Activated CD4-positive, alpha-beta T cell treated with anti-CD3 and anti-CD28 coated beads for 24 hours (primary cell): ENCODE results near the gene RGS17.
"Not testable (repeated sequence)": the region's sequence is repeated elsewhere in the genome, so short reads cannot be mapped to it uniquely, and the experiment has no call there.

ENCODE experiments used
- DNase-seq, 2 donors: peaks; one replicate each; pipeline ENCODE4 v3.0.0-alpha.2; 2020; ENCODE audit warnings: low read depth in 2 of 2

Gene RGS17

GRCh38 chr6:153032255-153032882 is 98.7 kb downstream of the RGS17 start:
- no peak for DNase-seq

GRCh38 chr6:153031335-153031955 is 99.6 kb downstream of the RGS17 start:
- no peak for DNase-seq

- no peak for DNase-seq
Observed at GRCh38 chr6:153028963-153029362, 102.1 kb downstream of the RGS17 start.

GRCh38 chr6:153028286-153028685 is 102.8 kb downstream of the RGS17 start:
- DNase-seq: no peak

GRCh38 chr6:153027480-153027879 is 103.6 kb downstream of the RGS17 start:
- no peak for DNase-seq

GRCh38 chr6:153024709-153025017 is 106.4 kb downstream of the RGS17 start:
- no peak for DNase-seq

- peak in 1 of 2 donors; percentile 27 for DNase-seq
Observed at GRCh38 chr6:153023977-153024708, 106.9 kb downstream of the RGS17 start.

GRCh38 chr6:153018355-153018754 is 112.7 kb downstream of the RGS17 start:
- no peak for DNase-seq

GRCh38 chr6:153016846-153017245 is 114.2 kb downstream of the RGS17 start:
- no peak for DNase-seq

GRCh38 chr6:153015094-153015640 is 115.9 kb downstream of the RGS17 start:
- no peak for DNase-seq

- no peak for DNase-seq
Observed at GRCh38 chr6:153013438-153013837, 117.6 kb downstream of the RGS17 start.

- DNase-seq: no peak
Observed at GRCh38 chr6:153012856-153013255, 118.2 kb downstream of the RGS17 start.

GRCh38 chr6:153003366-153003690 is 127.8 kb downstream of the RGS17 start:
- DNase-seq: no peak

GRCh38 chr6:153002613-153003365 is 128.3 kb downstream of the RGS17 start, which contains the start of gene MTRF1L:
Gene MTRF1L (minus strand): TSS chr6:153002709. CDS start chr6:153002685, 24 bp downstream.
- peak; percentile 83 to 84 for DNase-seq

- no peak for DNase-seq
Observed at GRCh38 chr6:153001767-153002612, 129.1 kb downstream of the RGS17 start.

- not testable (repeated sequence) for DNase-seq
Observed at GRCh38 chr6:153000790-153001189, 130.3 kb downstream of the RGS17 start.

- DNase-seq: no peak
Observed at GRCh38 chr6:153000243-153000642, 130.8 kb downstream of the RGS17 start.

GRCh38 chr6:152999538-152999937 is 131.5 kb downstream of the RGS17 start:
- DNase-seq: not testable (repeated sequence)

- no peak for DNase-seq
Observed at GRCh38 chr6:152993847-152994246, 137.2 kb downstream of the RGS17 start.

- no peak for DNase-seq
Observed at GRCh38 chr6:152993431-152993830, 137.7 kb downstream of the RGS17 start.

GRCh38 chr6:152986978-152987377 is 144.1 kb downstream of the RGS17 start:
- DNase-seq: no peak
